T-helper 2 cell treated with Interferon-gamma antibody and Interleukin-4, amounts not matched to agents 100 ng/mL and 5 ng/mL, for 36 hours (primary cell): ENCODE data around the gene GNAQ. TPM values are rescaled to one million over a fixed set of nuclear protein-coding genes. Genes with fewer than 3 reads are reported as not detected.
"Not testable (repeated sequence)": the region's sequence is repeated elsewhere in the genome, so short reads cannot be mapped to it uniquely, and the experiment has no call there.

Experiments
- intact Hi-C: fragments of 100-400 bp; cut with micrococcal nuclease; formaldehyde crosslinking; loops from one replicate; pipeline ENCODE4 v1.15.1; 2023
- total RNA-seq: library from RNA; stranded (reverse); gene quantifications from 2 replicates; pipeline ENCODE4 v1.2.3, GENCODE V29; 2022

GNAQ gene
- total RNA-seq, 1 donor from 2014 or later: 57.7 TPM

DNA sequence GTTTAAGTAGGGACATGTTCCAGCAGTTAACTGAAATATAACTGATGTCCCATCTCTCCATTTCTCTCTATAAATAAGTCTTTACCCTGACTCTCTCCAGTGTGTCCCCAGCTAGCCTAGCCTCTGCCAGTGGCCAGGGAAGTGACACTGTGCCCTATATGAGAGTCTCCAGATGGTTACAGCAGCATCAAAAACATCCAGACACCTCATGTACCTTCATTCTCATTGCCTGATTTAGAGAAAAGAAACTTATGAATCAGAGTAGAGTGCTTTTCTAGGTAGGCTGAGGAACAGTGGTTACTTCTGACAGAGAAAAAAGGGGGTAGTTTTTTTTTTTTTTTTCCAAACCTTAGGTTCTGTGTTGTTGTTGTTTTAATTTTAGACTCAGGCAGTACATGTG lies 148.5 kb downstream of the GNAQ start:
- intact Hi-C loops: no loop called here

DNA sequence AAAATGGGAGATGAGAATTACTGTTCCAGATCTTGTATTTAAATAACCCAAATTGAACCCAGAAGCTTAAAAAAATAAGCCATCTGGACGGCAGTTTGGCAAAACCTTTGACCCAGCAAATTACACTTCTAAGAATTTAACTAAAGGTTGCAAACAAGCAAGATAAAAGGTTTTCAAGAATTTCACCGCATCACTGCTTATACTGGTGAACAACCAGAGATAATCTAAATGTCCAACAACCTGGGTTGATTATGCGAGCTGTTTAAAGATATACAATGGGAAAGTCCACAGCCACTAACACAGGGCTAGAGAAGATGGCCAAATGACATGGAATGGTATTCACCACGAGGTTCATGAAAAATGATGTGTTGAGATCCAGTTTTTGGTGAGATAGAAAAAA lies 149.3 kb downstream of the GNAQ start:
- intact Hi-C loops: no loop called here

DNA sequence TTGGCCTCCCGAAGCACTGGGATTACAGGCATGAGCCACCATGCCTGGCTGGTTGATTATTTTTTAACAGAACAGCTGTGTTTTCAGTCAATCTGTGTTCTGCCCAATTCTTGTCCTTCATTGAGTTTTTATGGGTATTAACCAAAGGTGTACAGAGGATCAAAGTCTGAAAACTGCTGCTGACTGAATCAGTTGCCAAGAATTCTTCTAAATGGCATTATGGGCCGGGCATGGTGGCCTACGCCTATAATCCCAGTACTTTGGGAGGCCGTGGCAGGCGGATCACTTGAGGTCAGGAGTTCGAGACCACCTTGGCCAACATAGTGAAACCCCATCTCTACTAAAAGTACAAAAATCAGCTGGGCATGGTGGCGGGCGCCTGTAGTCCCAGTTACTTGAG lies 150.0 kb downstream of the GNAQ start:
- intact Hi-C loops: not testable (repeated sequence)

DNA sequence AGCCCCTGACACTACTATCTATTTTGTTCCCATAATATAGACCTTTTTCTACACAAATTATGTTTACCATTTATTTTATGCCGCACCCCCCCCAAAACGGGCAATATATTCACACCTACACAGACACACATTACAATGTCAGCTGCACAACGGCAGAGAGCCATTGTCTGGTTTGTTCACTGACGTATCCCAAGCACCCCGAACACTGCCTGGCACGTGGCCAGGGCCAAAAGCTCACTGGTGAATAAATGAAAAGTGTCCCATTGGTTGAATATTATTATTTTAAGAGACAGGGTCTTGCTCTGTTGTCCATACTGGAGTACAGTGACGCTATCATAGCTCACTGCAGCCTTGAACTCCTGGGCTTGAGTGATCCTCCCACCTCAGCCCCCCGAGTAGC lies 150.5 kb downstream of the GNAQ start:
- intact Hi-C loops: no loop called here

DNA sequence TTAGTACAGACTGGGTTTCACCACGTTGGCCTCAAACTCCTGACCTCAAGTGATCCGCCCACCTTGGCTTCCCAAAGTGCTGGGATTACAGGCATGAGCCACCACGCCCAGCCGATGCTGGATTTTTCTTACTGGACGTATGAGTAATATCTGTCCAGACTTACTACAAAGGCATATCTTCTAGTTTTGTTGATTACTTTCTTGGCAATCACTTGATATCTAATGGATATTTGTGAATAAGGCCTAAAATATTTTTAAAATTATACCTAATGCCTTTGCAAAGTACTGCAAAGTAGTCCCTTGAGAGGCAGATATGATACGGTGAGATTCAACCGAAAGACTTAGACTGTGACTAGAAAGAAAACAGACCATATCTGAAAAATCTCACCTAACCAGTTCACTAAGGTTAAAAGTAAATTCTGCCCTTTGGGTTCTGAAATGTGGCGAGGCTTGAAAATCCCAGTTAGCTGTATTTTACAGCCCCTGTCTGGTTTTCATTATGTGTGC lies 152.1 kb downstream of the GNAQ start:
- intact Hi-C loops: no loop called here

- intact Hi-C loops: not testable (repeated sequence)
Measured at GRCh38 chr9:77878793-77879192, 152.8 kb downstream of the GNAQ start.

DNA sequence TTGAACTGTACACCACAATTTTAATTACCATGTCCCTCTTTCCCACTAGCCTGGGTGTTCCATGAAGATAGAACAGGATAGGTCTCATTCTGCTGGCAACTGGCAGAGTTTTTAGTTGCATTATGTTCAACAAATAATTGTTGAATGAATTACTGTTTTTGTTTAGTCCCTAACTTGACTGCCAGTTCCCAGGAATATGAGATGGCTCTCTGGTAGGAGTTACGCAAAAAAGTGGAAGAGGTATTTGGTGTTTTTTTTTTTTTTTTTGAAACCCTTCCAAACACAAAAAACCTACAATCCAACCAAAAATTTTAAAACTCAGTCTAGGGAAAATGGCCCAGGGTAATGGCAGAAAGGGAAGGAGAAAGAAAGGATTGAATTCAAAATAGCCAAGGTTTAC lies 153.6 kb downstream of the GNAQ start:
- intact Hi-C loops: no loop called here

- intact Hi-C loops: no loop called here
Measured at GRCh38 chr9:77876590-77876989, 155.0 kb downstream of the GNAQ start.

DNA sequence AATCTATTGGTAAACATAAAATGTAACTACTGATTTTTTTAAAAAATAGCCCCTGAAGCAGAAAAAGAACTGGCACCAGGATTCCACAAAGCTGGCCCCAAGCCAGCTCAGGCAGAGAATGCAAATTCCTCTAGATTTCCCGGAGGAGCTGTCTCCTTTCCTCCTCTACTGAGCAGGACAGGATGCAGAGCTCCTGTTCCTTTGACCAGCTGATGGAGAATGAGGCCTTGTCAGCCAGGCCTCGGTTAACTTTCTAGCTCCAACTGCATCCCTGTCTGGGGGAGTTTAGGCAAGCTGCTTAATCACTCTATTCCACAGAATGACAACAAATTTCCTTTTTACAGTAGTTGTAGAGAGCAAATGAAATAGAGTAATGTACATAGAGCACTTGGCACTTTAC lies 155.5 kb downstream of the GNAQ start:
- intact Hi-C loops: no loop called here

DNA sequence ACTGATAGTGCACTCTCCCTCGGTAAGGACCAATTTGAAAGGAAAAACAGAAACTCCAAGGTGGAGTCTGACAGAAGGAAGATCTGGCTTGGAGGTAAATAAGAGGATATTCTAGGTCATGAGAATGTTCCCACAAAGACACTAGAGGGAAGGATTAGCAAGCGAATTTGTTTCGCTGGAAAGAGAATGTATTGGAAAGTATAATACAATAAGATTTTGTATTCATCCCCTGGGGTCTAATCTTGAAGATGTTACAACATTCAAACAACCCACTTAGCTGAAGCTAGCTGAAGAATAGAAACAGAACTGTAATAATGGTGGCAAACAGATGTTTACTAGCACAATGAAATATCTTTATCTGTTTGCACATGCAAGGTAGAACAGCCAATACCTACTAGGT lies 158.7 kb downstream of the GNAQ start:
- intact Hi-C loops: no loop called here

GRCh38 chr9:77872177-77872576 lies 159.4 kb downstream of the GNAQ start:
- intact Hi-C loops: no loop called here

- intact Hi-C loops: no loop called here
Measured at GRCh38 chr9:77871483-77871882, 160.1 kb downstream of the GNAQ start.

GRCh38 chr9:77866878-77867277 lies 164.7 kb downstream of the GNAQ start:
- intact Hi-C loops: no loop called here

- intact Hi-C loops: no loop called here
Measured at GRCh38 chr9:77865385-77866047, 166.1 kb downstream of the GNAQ start.

GRCh38 chr9:77864211-77864889 lies 167.3 kb downstream of the GNAQ start:
- intact Hi-C loops: no loop called here

DNA sequence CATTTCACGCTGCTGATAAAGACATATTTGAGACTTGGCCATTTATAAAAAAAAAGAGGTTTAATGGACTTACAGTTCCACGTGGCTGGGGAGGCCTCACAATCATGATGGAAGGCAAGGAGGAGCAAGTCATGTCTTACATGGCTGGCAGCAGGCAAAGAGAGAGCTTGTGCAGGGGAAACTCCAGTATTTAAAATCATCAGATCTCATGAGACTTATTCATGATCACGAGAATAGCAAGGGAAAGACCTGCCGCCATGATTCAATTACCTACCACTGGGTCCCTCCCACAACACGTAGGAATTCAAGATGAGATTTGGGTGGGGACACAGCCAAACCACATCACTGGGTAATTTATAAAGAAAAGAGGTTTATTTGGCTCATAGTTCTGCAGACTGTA lies 168.0 kb downstream of the GNAQ start:
- intact Hi-C loops: not testable (repeated sequence)

DNA sequence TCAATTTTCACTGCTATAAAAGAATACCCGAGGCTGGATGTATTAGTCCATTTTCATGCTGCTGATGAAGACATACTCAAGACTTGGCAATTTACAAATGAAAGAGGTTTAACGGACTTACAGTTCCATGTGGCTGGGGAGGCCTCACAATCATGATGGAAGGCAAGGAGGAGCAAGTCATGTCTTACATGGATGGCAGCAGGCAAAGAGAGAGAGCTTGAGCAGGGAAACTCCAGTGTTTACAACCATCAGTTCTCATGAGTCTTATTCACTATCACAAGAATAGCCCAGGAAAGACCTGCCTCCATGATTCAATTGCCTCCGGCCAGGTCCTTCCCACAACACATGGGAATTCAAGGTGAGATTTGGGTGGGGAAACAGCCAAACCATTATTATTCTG lies 170.7 kb downstream of the GNAQ start:
- intact Hi-C loops: not testable (repeated sequence)

DNA sequence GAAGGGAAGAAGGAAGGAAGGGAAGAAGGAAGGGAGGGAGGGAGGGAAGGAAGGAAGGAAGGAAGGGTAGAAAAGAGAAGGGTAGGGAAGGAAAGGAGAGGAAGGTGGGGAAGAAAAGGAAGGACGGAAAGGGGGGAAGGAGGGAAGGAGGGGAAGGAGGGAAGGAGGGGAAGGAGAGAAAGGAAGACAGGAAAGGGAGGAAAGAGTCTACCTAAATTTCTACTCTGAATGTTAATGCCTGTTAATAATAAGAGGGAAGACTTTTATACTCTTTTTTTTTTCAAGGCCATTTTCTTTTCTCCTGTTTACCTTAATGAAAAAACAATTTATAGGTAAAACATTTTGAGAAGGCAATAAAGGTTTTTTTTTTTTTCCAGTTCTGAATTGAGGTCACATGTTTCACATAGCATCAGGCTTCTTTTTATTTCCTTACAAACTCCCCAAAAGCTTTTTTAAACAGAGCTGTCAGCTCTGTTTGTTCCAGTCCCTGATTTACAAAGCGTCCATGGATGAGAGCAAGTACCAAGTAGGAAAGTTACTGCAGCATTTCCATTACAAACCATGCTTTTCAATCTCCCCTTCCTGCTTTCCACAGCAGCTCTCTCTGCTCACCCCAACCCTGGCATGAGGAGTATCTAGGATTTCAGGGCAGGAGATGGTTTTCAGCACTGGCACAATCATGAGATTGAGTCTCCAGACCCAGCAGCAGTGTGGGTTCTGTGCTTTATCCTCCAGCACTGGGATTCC lies 173.9 kb downstream of the GNAQ start:
- intact Hi-C loops: no loop called here

DNA sequence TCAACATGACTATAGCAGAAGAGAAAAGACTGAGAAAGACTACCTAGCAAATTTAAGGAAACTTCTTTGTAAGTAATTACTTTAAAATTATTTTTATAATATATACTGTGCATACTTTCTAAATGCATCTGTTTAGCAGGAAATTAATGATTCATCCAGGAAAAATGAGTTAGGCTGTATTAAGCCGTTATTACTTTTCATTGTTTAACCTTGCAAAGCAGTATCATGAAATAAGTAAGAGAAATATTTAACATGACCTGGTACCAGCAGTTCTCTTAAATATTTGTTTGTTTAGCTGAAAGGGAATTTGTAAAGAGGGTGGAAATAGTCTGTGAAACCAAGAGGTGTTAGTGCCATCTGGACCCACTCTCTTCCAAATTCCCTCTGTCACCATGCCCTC lies 175.0 kb downstream of the GNAQ start:
- intact Hi-C loops: no loop called here

- intact Hi-C loops: no loop called here
Measured at GRCh38 chr9:77854916-77855311, 176.7 kb downstream of the GNAQ start.

GRCh38 chr9:77854258-77854915 lies 177.2 kb downstream of the GNAQ start:
- intact Hi-C loops: no loop called here

GRCh38 chr9:77853716-77854115 lies 177.9 kb downstream of the GNAQ start:
- intact Hi-C loops: no loop called here
